HL-60/S4 treated with retinoic acid at 250 ng/mL for 4 days and 3 days (cell line): ENCODE measurements around the gene PCDH17.

Experiments
- in situ Hi-C: fragments of 300-500 bp; cut with MboI; formaldehyde crosslinking; loops from 2 replicates; pipeline ENCODE4 v1.7.0; 2022; ENCODE audit warnings: low sequenced_read_pairs

The PCDH17 gene

GRCh38 chr13:57726981-57727380 lies 95.4 kb downstream of the PCDH17 start:
- in situ Hi-C loops: no loop called here

- in situ Hi-C loops: no loop called here
Observed at GRCh38 chr13:57734306-57734705, 102.8 kb downstream of the PCDH17 start.

- in situ Hi-C loops: no loop called here
Observed at GRCh38 chr13:57739089-57739488, 107.5 kb downstream of the PCDH17 start.

- in situ Hi-C loops: no loop called here
Observed at GRCh38 chr13:57739543-57740190, 108.1 kb downstream of the PCDH17 start.

- in situ Hi-C loops: no loop called here
Observed at GRCh38 chr13:57740719-57741118, 109.2 kb downstream of the PCDH17 start.

GRCh38 chr13:57748096-57748495 lies 116.6 kb downstream of the PCDH17 start:
- in situ Hi-C loops: no loop called here

GRCh38 chr13:57760951-57761350 lies 129.4 kb downstream of the PCDH17 start:
- in situ Hi-C loops: no loop called here

GRCh38 chr13:57763689-57764088 lies 132.1 kb downstream of the PCDH17 start:
- in situ Hi-C loops: no loop called here
